HCT116 (cell line): ENCODE measurements around the gene ADGRB3. TPM values are rescaled to one million over a fixed set of nuclear protein-coding genes. Genes with fewer than 3 reads are reported as not detected.

Source experiments
- ATAC-seq: fragments of 200-7000 bp; cut with Tn5 transposase; 2 replicates; pipeline ENCODE4 v1.9.1; 2020; ENCODE audit warnings: mild to moderate bottlenecking, moderate library complexity
- BruUV-seq: library from RNA; stranded (reverse); fragments of 400-500 nt; replicated peaks from 2 replicates; lab custom pipeline; 2021; lab: Mats Ljungman, UMichigan
- CTCF ChIA-PET: fragments of 300-600 bp; sonication (Branson Sonifier 250); formaldehyde crosslinking; loops from one replicate; lab custom pipeline; 2021; ENCODE audit warnings: antibody characterized with exemption; lab: Charles Lee
- POLR2A ChIA-PET: fragments of 300-600, 350-600 bp; sonication (Branson Sonifier 250); formaldehyde crosslinking; loops from one replicate; lab custom pipeline; 2021; ENCODE audit warnings: antibody characterized with exemption; lab: Charles Lee
- RAD21 ChIA-PET, 2 experiments: fragments of 300-600 bp; sonication (Branson Sonifier 250); formaldehyde crosslinking; loops; one replicate each; lab custom pipeline; 2023; ENCODE audit warnings: low total read pairs in 2 of 2; ENCODE audit not compliant: uncharacterized antibody in 2 of 2, unreplicated experiment in 2 of 2, low non-redundant PET in 1 of 2; lab: Charles Lee
- DNase-seq: peaks from one replicate; pipeline ENCODE4 v3.0.0-alpha.2; 2010; ENCODE audit warnings: low read depth, low spot score
- H2AFZ ChIP-seq: fragments of 200-600 bp; shearing (Covaris generic), sonication (generic); 2 replicates; pipeline ENCODE4 v1.6.1; 2017; ENCODE audit warnings: low read depth, mixed run types, mixed read lengths, antibody characterized with exemption, low read length; ENCODE audit not compliant: poor library complexity, severe bottlenecking
- H3K27ac ChIP-seq: 2 replicates; pipeline ENCODE4 v1.5.1; 2012; ENCODE audit warnings: low read depth, low read length
- H3K27me3 ChIP-seq: fragments of 200-600 bp; sonication (generic); 2 replicates; pipeline ENCODE4 v1.6.1; 2016; ENCODE audit warnings: mixed run types, low read length, mixed read lengths; ENCODE audit not compliant: insufficient read depth
- H3K36me3 ChIP-seq, 2 experiments: fragments of 200-500 bp in 1 of 2; fragments of 200-600 bp in 1 of 2; sonication (Bioruptor generic) in 1 of 2; sonication (generic) in 1 of 2; 2 replicates each; pipeline versions ENCODE4 v1.5.1 to v1.6.1; 2014 to 2016; ENCODE audit warnings: low read length in 2 of 2, inconsistent platforms in 1 of 2, mixed read lengths in 1 of 2, mixed run types in 1 of 2; ENCODE audit not compliant: insufficient read depth in 2 of 2, control insufficient read depth in 1 of 2
- H3K4me1 ChIP-seq, 2 experiments: fragments of 200-600 bp in 1 of 2; sonication (generic) in 1 of 2; 2 replicates each; pipeline versions ENCODE4 v1.5.1 to v1.6.1; 2012 to 2017; ENCODE audit warnings: low read length in 2 of 2, inconsistent platforms in 1 of 2, mild to moderate bottlenecking in 1 of 2, mixed read lengths in 1 of 2, mixed run types in 1 of 2, moderate library complexity in 1 of 2; ENCODE audit not compliant: insufficient read depth in 2 of 2, control insufficient read depth in 1 of 2
- H3K4me2 ChIP-seq: fragments of 200-600 bp; sonication (generic); 2 replicates; pipeline ENCODE4 v1.6.1; 2017; ENCODE audit warnings: mixed run types, low read length, mixed read lengths
- H3K4me3 ChIP-seq, 2 experiments: fragments of 200-600 bp in 1 of 2; sonication (generic) in 1 of 2; replicated peaks in 1 of 2; 2 replicates each; pipeline ENCODE4 v1.5.1; 2011 to 2016; ENCODE audit warnings: low read length in 2 of 2, control low read depth in 1 of 2, low read depth in 1 of 2, mild to moderate bottlenecking in 1 of 2, mixed read lengths in 1 of 2, mixed run types in 1 of 2
- H3K79me2 ChIP-seq: fragments of 200-600 bp; sonication (generic); 2 replicates; pipeline ENCODE4 v1.6.1; 2017; ENCODE audit warnings: mild to moderate bottlenecking, mixed run types, low read length, moderate library complexity, mixed read lengths; ENCODE audit not compliant: insufficient read depth
- H3K9ac ChIP-seq: fragments of 200-600 bp; sonication (generic); 2 replicates; pipeline ENCODE4 v1.6.1; 2016; ENCODE audit warnings: low read length, mixed read lengths
- H3K9me2 ChIP-seq: fragments of 200-600 bp; sonication (generic), shearing (Covaris generic); 2 replicates; pipeline ENCODE4 v1.6.1; 2017; ENCODE audit warnings: mixed run types, mild to moderate bottlenecking, moderate library complexity; ENCODE audit not compliant: insufficient read depth
- H3K9me3 ChIP-seq, 2 experiments: fragments of 200-500 bp in 1 of 2; fragments of 200-600 bp in 1 of 2; sonication (Bioruptor generic) in 1 of 2; sonication (generic) in 1 of 2; 2 replicates each; pipeline ENCODE4 v1.6.1; 2014 to 2017; ENCODE audit warnings: low read length in 2 of 2, mixed read lengths in 2 of 2, inconsistent platforms in 1 of 2, low read depth in 1 of 2, mild to moderate bottlenecking in 1 of 2, mixed run types in 1 of 2, moderate library complexity in 1 of 2; ENCODE audit not compliant: control insufficient read depth in 1 of 2, insufficient read depth in 1 of 2
- H4K20me1 ChIP-seq: fragments of 200-600 bp; sonication (generic), shearing (Covaris generic); 2 replicates; pipeline ENCODE4 v1.6.1; 2017; ENCODE audit warnings: mixed run types, mild to moderate bottlenecking, moderate library complexity; ENCODE audit not compliant: insufficient read depth
- CEBPB ChIP-seq: IDR thresholded peaks from 2 replicates; pipeline ENCODE4 v1.6.1; 2012; ENCODE audit warnings: low read depth
- FOSL1 ChIP-seq: IDR thresholded peaks from 2 replicates; pipeline ENCODE4 v1.6.1; 2012; ENCODE audit warnings: low read depth
- POLR2A ChIP-seq: IDR thresholded peaks from 2 replicates; pipeline ENCODE4 v1.7.0; 2011; ENCODE audit warnings: borderline replicate concordance; ENCODE audit not compliant: insufficient read depth, insufficient read length; ENCODE audit errors: extremely low read depth
- SP1 ChIP-seq: IDR thresholded peaks from 2 replicates; pipeline ENCODE4 v1.6.1; 2012; ENCODE audit warnings: low read depth
- ZFX ChIP-seq: fragments of 450-650 bp; IDR thresholded peaks from 2 replicates; pipeline ENCODE4 v1.6.1; 2017
- intact Hi-C: fragments of 100-400 bp; cut with micrococcal nuclease; formaldehyde crosslinking; loops from 2 replicates; pipeline ENCODE4 v1.10.0; 2022
- total RNA-seq: library from RNA; stranded (reverse); gene quantifications from one replicate; pipeline ENCODE4 v1.2.1, GENCODE V29; 2021; ENCODE audit not compliant: unreplicated experiment
- TF ChIP-seq, protein P1 (sequence below), 3 experiments: fragments of 200-600 bp in 1 of 3; sonication (generic) in 1 of 3; IDR thresholded peaks in 2 of 3; conservative IDR thresholded peaks in 1 of 3; 2 replicates each; pipeline ENCODE4 v1.5.1; 2012 to 2017; ENCODE audit warnings: low read depth in 2 of 3, low read length in 2 of 3, antibody characterized with exemption in 1 of 3, borderline replicate concordance in 1 of 3, control low read depth in 1 of 3, mild to moderate bottlenecking in 1 of 3, mixed read lengths in 1 of 3, mixed run types in 1 of 3, moderate library complexity in 1 of 3; ENCODE audit not compliant: insufficient read depth in 1 of 3
- TF ChIP-seq, protein P2 (sequence below): IDR thresholded peaks from 2 replicates; pipeline ENCODE4 v1.6.1; 2012; ENCODE audit warnings: low read depth
- TF ChIP-seq, protein P3 (sequence below): IDR thresholded peaks from 2 replicates; pipeline ENCODE4 v1.6.1; 2011; ENCODE audit warnings: mild to moderate bottlenecking, low read length, moderate library complexity; ENCODE audit not compliant: insufficient replicate concordance; ENCODE audit errors: extremely low read depth

The ADGRB3 gene
- total RNA-seq, 1 experiment from 2014 or later = not detected

DNA sequence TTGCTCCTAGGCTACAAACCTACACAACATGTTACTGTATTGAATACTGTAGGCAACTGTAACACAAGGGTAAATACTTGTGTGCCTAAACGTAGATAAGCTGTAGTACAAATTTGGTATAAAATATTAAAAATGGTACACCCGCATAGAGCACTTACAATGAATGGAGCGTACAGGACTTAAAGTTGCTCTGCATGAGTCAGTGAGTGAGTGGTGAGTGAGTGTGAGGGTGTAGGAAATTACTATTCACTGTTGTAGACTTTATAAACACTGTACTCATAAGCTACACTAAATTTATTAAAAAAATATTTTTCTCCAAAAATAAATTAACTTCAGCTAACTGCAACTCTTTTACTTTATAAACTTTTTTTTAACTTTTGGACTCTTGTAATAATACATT is 391.6 kb downstream of the ADGRB3 start:
- TF ChIP-seq POLR2A = no peak
- TF ChIP-seq, protein P1, sequence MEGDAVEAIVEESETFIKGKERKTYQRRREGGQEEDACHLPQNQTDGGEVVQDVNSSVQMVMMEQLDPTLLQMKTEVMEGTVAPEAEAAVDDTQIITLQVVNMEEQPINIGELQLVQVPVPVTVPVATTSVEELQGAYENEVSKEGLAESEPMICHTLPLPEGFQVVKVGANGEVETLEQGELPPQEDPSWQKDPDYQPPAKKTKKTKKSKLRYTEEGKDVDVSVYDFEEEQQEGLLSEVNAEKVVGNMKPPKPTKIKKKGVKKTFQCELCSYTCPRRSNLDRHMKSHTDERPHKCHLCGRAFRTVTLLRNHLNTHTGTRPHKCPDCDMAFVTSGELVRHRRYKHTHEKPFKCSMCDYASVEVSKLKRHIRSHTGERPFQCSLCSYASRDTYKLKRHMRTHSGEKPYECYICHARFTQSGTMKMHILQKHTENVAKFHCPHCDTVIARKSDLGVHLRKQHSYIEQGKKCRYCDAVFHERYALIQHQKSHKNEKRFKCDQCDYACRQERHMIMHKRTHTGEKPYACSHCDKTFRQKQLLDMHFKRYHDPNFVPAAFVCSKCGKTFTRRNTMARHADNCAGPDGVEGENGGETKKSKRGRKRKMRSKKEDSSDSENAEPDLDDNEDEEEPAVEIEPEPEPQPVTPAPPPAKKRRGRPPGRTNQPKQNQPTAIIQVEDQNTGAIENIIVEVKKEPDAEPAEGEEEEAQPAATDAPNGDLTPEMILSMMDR (IDR thresholded peaks at IDR 0.05 in 2 of 3, conservative IDR thresholded peaks at IDR 0.05 in 1 of 3; ENCODE audit: borderline replicate concordance in 1 of 3, insufficient read depth in 1 of 3, low read depth in 2 of 3, low read length in 2 of 3) = no peak
- TF ChIP-seq CEBPB = no peak
- no peak for TF ChIP-seq ZFX
- TF ChIP-seq, protein P2, sequence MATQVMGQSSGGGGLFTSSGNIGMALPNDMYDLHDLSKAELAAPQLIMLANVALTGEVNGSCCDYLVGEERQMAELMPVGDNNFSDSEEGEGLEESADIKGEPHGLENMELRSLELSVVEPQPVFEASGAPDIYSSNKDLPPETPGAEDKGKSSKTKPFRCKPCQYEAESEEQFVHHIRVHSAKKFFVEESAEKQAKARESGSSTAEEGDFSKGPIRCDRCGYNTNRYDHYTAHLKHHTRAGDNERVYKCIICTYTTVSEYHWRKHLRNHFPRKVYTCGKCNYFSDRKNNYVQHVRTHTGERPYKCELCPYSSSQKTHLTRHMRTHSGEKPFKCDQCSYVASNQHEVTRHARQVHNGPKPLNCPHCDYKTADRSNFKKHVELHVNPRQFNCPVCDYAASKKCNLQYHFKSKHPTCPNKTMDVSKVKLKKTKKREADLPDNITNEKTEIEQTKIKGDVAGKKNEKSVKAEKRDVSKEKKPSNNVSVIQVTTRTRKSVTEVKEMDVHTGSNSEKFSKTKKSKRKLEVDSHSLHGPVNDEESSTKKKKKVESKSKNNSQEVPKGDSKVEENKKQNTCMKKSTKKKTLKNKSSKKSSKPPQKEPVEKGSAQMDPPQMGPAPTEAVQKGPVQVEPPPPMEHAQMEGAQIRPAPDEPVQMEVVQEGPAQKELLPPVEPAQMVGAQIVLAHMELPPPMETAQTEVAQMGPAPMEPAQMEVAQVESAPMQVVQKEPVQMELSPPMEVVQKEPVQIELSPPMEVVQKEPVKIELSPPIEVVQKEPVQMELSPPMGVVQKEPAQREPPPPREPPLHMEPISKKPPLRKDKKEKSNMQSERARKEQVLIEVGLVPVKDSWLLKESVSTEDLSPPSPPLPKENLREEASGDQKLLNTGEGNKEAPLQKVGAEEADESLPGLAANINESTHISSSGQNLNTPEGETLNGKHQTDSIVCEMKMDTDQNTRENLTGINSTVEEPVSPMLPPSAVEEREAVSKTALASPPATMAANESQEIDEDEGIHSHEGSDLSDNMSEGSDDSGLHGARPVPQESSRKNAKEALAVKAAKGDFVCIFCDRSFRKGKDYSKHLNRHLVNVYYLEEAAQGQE = no peak
- no peak for TF ChIP-seq FOSL1
- TF ChIP-seq, protein P3, sequence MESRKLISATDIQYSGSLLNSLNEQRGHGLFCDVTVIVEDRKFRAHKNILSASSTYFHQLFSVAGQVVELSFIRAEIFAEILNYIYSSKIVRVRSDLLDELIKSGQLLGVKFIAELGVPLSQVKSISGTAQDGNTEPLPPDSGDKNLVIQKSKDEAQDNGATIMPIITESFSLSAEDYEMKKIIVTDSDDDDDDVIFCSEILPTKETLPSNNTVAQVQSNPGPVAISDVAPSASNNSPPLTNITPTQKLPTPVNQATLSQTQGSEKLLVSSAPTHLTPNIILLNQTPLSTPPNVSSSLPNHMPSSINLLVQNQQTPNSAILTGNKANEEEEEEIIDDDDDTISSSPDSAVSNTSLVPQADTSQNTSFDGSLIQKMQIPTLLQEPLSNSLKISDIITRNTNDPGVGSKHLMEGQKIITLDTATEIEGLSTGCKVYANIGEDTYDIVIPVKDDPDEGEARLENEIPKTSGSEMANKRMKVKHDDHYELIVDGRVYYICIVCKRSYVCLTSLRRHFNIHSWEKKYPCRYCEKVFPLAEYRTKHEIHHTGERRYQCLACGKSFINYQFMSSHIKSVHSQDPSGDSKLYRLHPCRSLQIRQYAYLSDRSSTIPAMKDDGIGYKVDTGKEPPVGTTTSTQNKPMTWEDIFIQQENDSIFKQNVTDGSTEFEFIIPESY = no peak
- TF ChIP-seq SP1 = no peak
- Histone ChIP-seq H2AFZ (no peak overlapping the region), H3K9me3 (peaks cover 3 to 5% of the 10 kb centered on the region in 2 experiments; a peak in 2 of 4 replicates), H4K20me1 (no peaks in the 10 kb centered on the region), H3K4me2 (no peak overlapping the region), H3K36me3 (no peaks in the 10 kb centered on the region), H3K27ac (no peak overlapping the region), H3K9ac (no peak overlapping the region), H3K4me1 (no peaks in the 10 kb centered on the region), H3K4me3 (no peak overlapping the region), H3K79me2 (no peaks in the 10 kb centered on the region), H3K9me2 (no peaks in the 10 kb centered on the region), H3K27me3 (no peaks in the 10 kb centered on the region)
- ChIA-PET RAD21 (no interaction called here), POLR2A (no interaction called here), CTCF (no interaction called here)
- DNase-seq (no peak), ATAC-seq (no peak)
- no TSS peak for BruUV-seq
- intact Hi-C loops = no loop called here
